ENCODE data around the gene BRIX1. TPM values are rescaled to one million over a fixed set of nuclear protein-coding genes. Genes with fewer than 3 reads are reported as not detected.

The BRIX1 gene
- total RNA-seq, 4 donors from 2014 or later, result 14.6 to 57.8 (median 23.8) TPM

- peak; percentile 44 for DNase-seq (ENCODE audit: low spot score)
- TF ChIP-seq CTCF (IDR thresholded peaks at IDR 0.05), result no peak
- ATAC-seq (ENCODE audit: low FRiP score), result peak; percentile 77
Observed at GRCh38 chr5:34929720-34930461, 14.4 kb downstream of the BRIX1 start.

- TF ChIP-seq CTCF (IDR thresholded peaks at IDR 0.05), result no peak
- ATAC-seq (ENCODE audit: low FRiP score) (no peak), DNase-seq (ENCODE audit: low spot score) (no peak)
Observed at GRCh38 chr5:34930462-34930844, 14.9 kb downstream of the BRIX1 start.

- DNase-seq (ENCODE audit: low spot score) (no peak), ATAC-seq (ENCODE audit: low FRiP score) (no peak)
- TF ChIP-seq CTCF (IDR thresholded peaks at IDR 0.05), result no peak
Observed at GRCh38 chr5:34930870-34931269, 15.4 kb downstream of the BRIX1 start.

- TF ChIP-seq CTCF (IDR thresholded peaks at IDR 0.05), result no peak
- DNase-seq (ENCODE audit: low spot score), result no peak
- no peak for ATAC-seq (ENCODE audit: low FRiP score)
Observed at GRCh38 chr5:34932947-34933346, 17.4 kb downstream of the BRIX1 start.

- no peak for TF ChIP-seq CTCF (IDR thresholded peaks at IDR 0.05)
- DNase-seq (ENCODE audit: low spot score), result no peak
- ATAC-seq (ENCODE audit: low FRiP score), result no peak
Observed at GRCh38 chr5:34941936-34942335, 26.4 kb downstream of the BRIX1 start.

- no peak for ATAC-seq (ENCODE audit: low FRiP score)
- TF ChIP-seq CTCF (IDR thresholded peaks at IDR 0.05), result no peak
- no peak for DNase-seq (ENCODE audit: low spot score)
Observed at GRCh38 chr5:34944044-34944443, 28.5 kb downstream of the BRIX1 start.

- no peak for TF ChIP-seq CTCF (IDR thresholded peaks at IDR 0.05)
- no peak for ATAC-seq (ENCODE audit: low FRiP score)
Observed at GRCh38 chr5:34944460-34945047, 29.0 kb downstream of the BRIX1 start.

More at GRCh38 chr5:34944460-34945047, 29.0 kb downstream of the BRIX1 start:
- no peak for DNase-seq (ENCODE audit: low spot score)

Data from omental fat pad (tissue), 4 donors.